Embryonic facial prominence (tissue), 1 donor: ENCODE measurements around the gene ABCC9.
"Not testable (repeated sequence)": the region's sequence is repeated elsewhere in the genome, so short reads cannot be mapped to it uniquely, and the experiment has no call there.

Experiments used
- DNase-seq: peaks from one replicate; pipeline ENCODE4 v3.0.0-alpha.2; 2016; ENCODE audit errors: extremely low spot score

The ABCC9 gene

GRCh38 chr12:21933656-21934055 is 7.6 kb downstream of the ABCC9 start:
- no peak for DNase-seq

GRCh38 chr12:21929972-21930371 is 11.3 kb downstream of the ABCC9 start:
- not testable (repeated sequence) for DNase-seq

GRCh38 chr12:21925296-21925913 is 15.8 kb downstream of the ABCC9 start:
- no peak for DNase-seq

GRCh38 chr12:21921436-21921835 is 19.8 kb downstream of the ABCC9 start:
- DNase-seq = no peak

GRCh38 chr12:21918456-21918855 is 22.8 kb downstream of the ABCC9 start:
- no peak for DNase-seq

GRCh38 chr12:21913823-21914222 is 27.4 kb downstream of the ABCC9 start:
- no peak for DNase-seq

- no peak for DNase-seq
Measured at GRCh38 chr12:21912318-21912717, 28.9 kb downstream of the ABCC9 start.

GRCh38 chr12:21911832-21912231 is 29.4 kb downstream of the ABCC9 start:
- DNase-seq = no peak

GRCh38 chr12:21910657-21911056 is 30.6 kb downstream of the ABCC9 start:
- no peak for DNase-seq

- DNase-seq = no peak
Measured at GRCh38 chr12:21907948-21908837, 33.0 kb downstream of the ABCC9 start.

- no peak for DNase-seq
Measured at GRCh38 chr12:21906919-21907493, 34.2 kb downstream of the ABCC9 start.

GRCh38 chr12:21899532-21899931 is 41.7 kb downstream of the ABCC9 start:
- not testable (repeated sequence) for DNase-seq

- no peak for DNase-seq
Measured at GRCh38 chr12:21895651-21896050, 45.6 kb downstream of the ABCC9 start.

GRCh38 chr12:21894792-21895595 is 46.2 kb downstream of the ABCC9 start:
- no peak for DNase-seq

GRCh38 chr12:21893924-21894323 is 47.3 kb downstream of the ABCC9 start:
- DNase-seq = no peak

- no peak for DNase-seq
Measured at GRCh38 chr12:21892341-21892740, 48.9 kb downstream of the ABCC9 start.

GRCh38 chr12:21891751-21892217 is 49.4 kb downstream of the ABCC9 start:
- no peak for DNase-seq

- no peak for DNase-seq
Measured at GRCh38 chr12:21888276-21888863, 52.9 kb downstream of the ABCC9 start.

- DNase-seq = no peak
Measured at GRCh38 chr12:21884936-21885335, 56.3 kb downstream of the ABCC9 start.

- DNase-seq = no peak
Measured at GRCh38 chr12:21882635-21883034, 58.6 kb downstream of the ABCC9 start.

- no peak for DNase-seq
Measured at GRCh38 chr12:21881965-21882364, 59.3 kb downstream of the ABCC9 start.
